Activated CD8-positive, alpha-beta T cell treated with anti-CD3 and anti-CD28 coated beads for 36 hours (primary cell): ENCODE results near the gene NDUFV1. TPM values are rescaled to one million over a fixed set of nuclear protein-coding genes. Genes with fewer than 3 reads are reported as not detected.

Source experiments
- ATAC-seq: fragments of 200-7000 bp; cut with Tn5 transposase; one replicate; pipeline ENCODE4 v1.10.0; 2021; ENCODE audit warnings: mild to moderate bottlenecking, moderate library complexity
- CTCF ChIA-PET: fragments of 350-600 bp; sonication (Branson Sonifier 250); formaldehyde crosslinking; loops from one replicate; lab custom pipeline; 2021; ENCODE audit warnings: antibody characterized with exemption; lab: Charles Lee
- POLR2A ChIA-PET: fragments of 350-600 bp; sonication (Branson Sonifier 250); formaldehyde crosslinking; loops from one replicate; lab custom pipeline; 2021; ENCODE audit warnings: antibody characterized with exemption; lab: Charles Lee
- DNase-seq: peaks from one replicate; pipeline ENCODE4 v3.0.0-alpha.2; 2020
- H3K27ac Mint-ChIP-seq: one replicate; pipeline ENCODE4 v1.8.0; 2021; ENCODE audit warnings: mild to moderate bottlenecking, mixed read lengths
- H3K27me3 Mint-ChIP-seq: one replicate; pipeline ENCODE4 v1.8.0; 2021; ENCODE audit warnings: mixed read lengths
- H3K36me3 Mint-ChIP-seq: one replicate; pipeline ENCODE4 v1.8.0; 2021; ENCODE audit warnings: low read depth, mixed read lengths
- H3K4me1 Mint-ChIP-seq: one replicate; pipeline ENCODE4 v1.8.0; 2021; ENCODE audit warnings: low read depth, mixed read lengths
- H3K4me3 Mint-ChIP-seq: one replicate; pipeline ENCODE4 v1.8.0; 2021; ENCODE audit warnings: mild to moderate bottlenecking, moderate library complexity, mixed read lengths
- H3K9me3 Mint-ChIP-seq: one replicate; pipeline ENCODE4 v1.8.0; 2021; ENCODE audit warnings: mixed read lengths
- CTCF ChIP-seq: fragments of 200-600 bp; IDR thresholded peaks from one replicate; pipeline ENCODE4 v1.8.0; 2022; ENCODE audit warnings: antibody characterized with exemption, mild to moderate bottlenecking
- intact Hi-C: fragments of 100-400 bp; cut with micrococcal nuclease; formaldehyde crosslinking; loops from one replicate; pipeline ENCODE4 v1.10.0; 2022
- total RNA-seq, 2 experiments: library from RNA; stranded (reverse); gene quantifications; one replicate each; pipeline ENCODE4 v1.2.3, GENCODE V29; 2021

NDUFV1 gene
- total RNA-seq, 2 experiments from 2014 or later = 315 to 317 TPM

- intact Hi-C loops = no loop called here
- TF ChIP-seq CTCF = no peak
- Mint-ChIP-seq H3K4me3 (no peak overlapping the region), H3K27me3 (no peaks in the 10 kb centered on the region), H3K9me3 (no peaks in the 10 kb centered on the region), H3K36me3 (no peaks in the 10 kb centered on the region), H3K27ac (no peak overlapping the region), H3K4me1 (peaks cover 2% of the 10 kb centered on the region)
- CTCF ChIA-PET = interaction anchor here (0.9 to 3.4 kb wide), 5 partner anchors 9 to 21 kb away, joined by 3 to 9 read pairs (median 3); partner anchors contain the start of gene NUDT8
- DNase-seq (no peak), ATAC-seq (no peak)
- POLR2A ChIA-PET = interaction anchor here (1.1 to 1.2 kb wide), 2 partner anchors 10 kb away, joined by 4 read pairs; partner anchors contain the start of gene NUDT8
Observed at GRCh38 chr11:67638535-67639437, 32.0 kb downstream of the NDUFV1 start.

- peaks cover 3% of the 10 kb centered on the region for H3K4me1 Mint-ChIP-seq
- TF ChIP-seq CTCF = no peak
- ChIA-PET POLR2A (interaction anchor here (1.2 kb wide), 1 partner anchor 10 kb away, joined by 4 read pairs; the partner anchor contains the start of gene NUDT8), CTCF (interaction anchor here (0.9 to 3.4 kb wide), 5 partner anchors 9 to 20 kb away, joined by 3 to 9 read pairs (median 3); partner anchors contain the start of genes ACY3 and NUDT8)
- intact Hi-C loops = no loop called here
- H3K4me3 Mint-ChIP-seq = no peak within 1 kb of the TSS
- H3K27ac Mint-ChIP-seq = no peak within 1 kb of the TSS
- DNase-seq (no peak), ATAC-seq (no peak)
- peaks cover 2% of the 10 kb centered on the region for H3K9me3 Mint-ChIP-seq
- H3K36me3 Mint-ChIP-seq = no peaks in the 10 kb centered on the region
- H3K27me3 Mint-ChIP-seq = no peaks in the 10 kb centered on the region
Observed at GRCh38 chr11:67639438-67639859, 32.7 kb downstream of the NDUFV1 start, which contains the start of gene TBX10. TSS of gene TBX10 (minus strand) at chr11:67639763. CDS start at chr11:67639472, 291 bp downstream.

- ATAC-seq (peak; percentile 87), DNase-seq (peak; percentile 77)
- intact Hi-C loops = no loop called here
- CTCF ChIA-PET = interaction anchor here (1.0 to 3.4 kb wide), 3 partner anchors 9 to 10 kb away, joined by 3 to 9 read pairs (median 8); partner anchors contain the start of genes ACY3 and NUDT8
- Mint-ChIP-seq H3K27me3 (no peaks in the 10 kb centered on the region), H3K9me3 (peaks cover 2% of the 10 kb centered on the region), H3K4me3 (no peak overlapping the region), H3K4me1 (peaks cover 6% of the 10 kb centered on the region), H3K27ac (no peak overlapping the region), H3K36me3 (no peaks in the 10 kb centered on the region)
- POLR2A ChIA-PET = interaction anchor here (1.2 kb wide), 1 partner anchor 11 kb away, joined by 4 read pairs; the partner anchor contains the start of gene NUDT8
- peak; percentile 42 for TF ChIP-seq CTCF
Observed at GRCh38 chr11:67640021-67640757, 33.5 kb downstream of the NDUFV1 start.

GRCh38 chr11:67640758-67641337, 34.1 kb downstream of the NDUFV1 start:
- intact Hi-C loops = no loop called here
- no peak for DNase-seq
- peaks cover 6% of the 10 kb centered on the region for H3K4me1 Mint-ChIP-seq
- ChIA-PET CTCF (interaction anchor here (1.0 to 3.4 kb wide), 2 partner anchors 8 to 10 kb away, joined by 3 to 9 read pairs; partner anchors contain the start of gene ACY3), POLR2A (no interaction called here)
- no peaks in the 10 kb centered on the region for H3K36me3 Mint-ChIP-seq
- no peak for TF ChIP-seq CTCF
- no peak overlapping the region for H3K4me3 Mint-ChIP-seq
- H3K27ac Mint-ChIP-seq = no peak overlapping the region
- no peak for ATAC-seq
- H3K9me3 Mint-ChIP-seq = peaks cover 2% of the 10 kb centered on the region
- H3K27me3 Mint-ChIP-seq = no peaks in the 10 kb centered on the region
